ENCODE data around the gene CCDC97. TPM values are rescaled to one million over a fixed set of nuclear protein-coding genes. Genes with fewer than 3 reads are reported as not detected.
"Not testable (repeated sequence)": the region's sequence is repeated elsewhere in the genome, so short reads cannot be mapped to it uniquely, and the experiment has no call there.

CCDC97 gene
- total RNA-seq, 1 experiment from 2014 or later: 23.0 TPM

DNA sequence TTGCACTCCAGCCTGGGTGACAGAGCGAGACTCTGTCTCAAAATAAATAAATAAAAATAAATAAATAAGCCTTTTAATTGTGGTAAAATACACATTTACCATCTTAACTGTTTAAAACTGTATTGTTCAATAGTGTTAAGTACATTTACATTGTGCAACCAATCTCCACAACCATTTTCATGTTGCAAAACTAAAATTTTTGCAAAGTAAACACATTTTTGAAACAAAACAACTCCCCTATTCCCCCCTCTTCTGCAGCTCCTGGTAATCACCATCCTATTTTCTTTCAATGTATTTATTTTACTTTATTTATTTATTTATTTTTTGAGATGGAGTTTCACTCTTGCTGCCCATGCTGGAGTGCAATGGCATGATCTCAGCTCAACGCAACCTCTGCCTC is 59.8 kb downstream of the CCDC97 start:
- ChIA-PET CTCF (no interaction called here), POLR2A (no interaction called here), RAD21 (ENCODE audit: low non-redundant PET in 1 of 2, low total read pairs in 2 of 2, uncharacterized antibody in 2 of 2, unreplicated experiment in 2 of 2) (no interaction called here)
- Histone ChIP-seq H3K4me1 (ENCODE audit: control insufficient read depth in 1 of 2, insufficient read depth in 2 of 2, low read length in 2 of 2) (peaks cover 5 to 32% of the 10 kb centered on the region in 2 experiments; a peak in 3 of 4 replicates), H3K27me3 (ENCODE audit: insufficient read depth, low read length) (no peaks in the 10 kb centered on the region), H3K27ac (ENCODE audit: low read depth, low read length) (no peak overlapping the region), H3K4me3 (replicated peaks in 1 of 2; ENCODE audit: low read depth in 1 of 2, low read length in 2 of 2) (no peak overlapping the region), H3K9me3 (ENCODE audit: control insufficient read depth in 1 of 2, insufficient read depth in 1 of 2, low read depth in 1 of 2, low read length in 2 of 2) (no peaks in the 10 kb centered on the region), H2AFZ (ENCODE audit: low read depth, low read length, poor library complexity, severe bottlenecking) (no peak overlapping the region), H4K20me1 (ENCODE audit: insufficient read depth) (no peaks in the 10 kb centered on the region), H3K4me2 (ENCODE audit: low read length) (no peak overlapping the region), H3K9ac (ENCODE audit: low read length) (no peak overlapping the region), H3K79me2 (ENCODE audit: insufficient read depth, low read length) (peaks cover 6% of the 10 kb centered on the region; the same call in 1 of the 2 replicates), H3K9me2 (ENCODE audit: insufficient read depth) (no peaks in the 10 kb centered on the region), H3K36me3 (ENCODE audit: control insufficient read depth in 1 of 2, insufficient read depth in 2 of 2, low read length in 2 of 2) (no peaks in the 10 kb centered on the region)
- TF ChIP-seq, protein P1, sequence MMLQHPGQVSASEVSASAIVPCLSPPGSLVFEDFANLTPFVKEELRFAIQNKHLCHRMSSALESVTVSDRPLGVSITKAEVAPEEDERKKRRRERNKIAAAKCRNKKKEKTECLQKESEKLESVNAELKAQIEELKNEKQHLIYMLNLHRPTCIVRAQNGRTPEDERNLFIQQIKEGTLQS (IDR thresholded peaks at IDR 0.05): no peak
- TF ChIP-seq, protein P2, sequence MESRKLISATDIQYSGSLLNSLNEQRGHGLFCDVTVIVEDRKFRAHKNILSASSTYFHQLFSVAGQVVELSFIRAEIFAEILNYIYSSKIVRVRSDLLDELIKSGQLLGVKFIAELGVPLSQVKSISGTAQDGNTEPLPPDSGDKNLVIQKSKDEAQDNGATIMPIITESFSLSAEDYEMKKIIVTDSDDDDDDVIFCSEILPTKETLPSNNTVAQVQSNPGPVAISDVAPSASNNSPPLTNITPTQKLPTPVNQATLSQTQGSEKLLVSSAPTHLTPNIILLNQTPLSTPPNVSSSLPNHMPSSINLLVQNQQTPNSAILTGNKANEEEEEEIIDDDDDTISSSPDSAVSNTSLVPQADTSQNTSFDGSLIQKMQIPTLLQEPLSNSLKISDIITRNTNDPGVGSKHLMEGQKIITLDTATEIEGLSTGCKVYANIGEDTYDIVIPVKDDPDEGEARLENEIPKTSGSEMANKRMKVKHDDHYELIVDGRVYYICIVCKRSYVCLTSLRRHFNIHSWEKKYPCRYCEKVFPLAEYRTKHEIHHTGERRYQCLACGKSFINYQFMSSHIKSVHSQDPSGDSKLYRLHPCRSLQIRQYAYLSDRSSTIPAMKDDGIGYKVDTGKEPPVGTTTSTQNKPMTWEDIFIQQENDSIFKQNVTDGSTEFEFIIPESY (IDR thresholded peaks at IDR 0.05; ENCODE audit: extremely low read depth, insufficient replicate concordance, low read length): no peak
- TF ChIP-seq YY1 (IDR thresholded peaks at IDR 0.05; ENCODE audit: extremely low read depth, insufficient replicate concordance, low read depth, low read length): no peak
- no peak for TF ChIP-seq FOSL1 (IDR thresholded peaks at IDR 0.05; ENCODE audit: low read depth)
- no peak for TF ChIP-seq EZH2phosphoT487 (IDR thresholded peaks at IDR 0.05; ENCODE audit: borderline replicate concordance)
- DNase-seq (ENCODE audit: low read depth, low spot score): no peak
- BruUV-seq (replicated peaks): no TSS peak
- ATAC-seq: no peak
- intact Hi-C loops (cut with micrococcal nuclease): no loop called here

DNA sequence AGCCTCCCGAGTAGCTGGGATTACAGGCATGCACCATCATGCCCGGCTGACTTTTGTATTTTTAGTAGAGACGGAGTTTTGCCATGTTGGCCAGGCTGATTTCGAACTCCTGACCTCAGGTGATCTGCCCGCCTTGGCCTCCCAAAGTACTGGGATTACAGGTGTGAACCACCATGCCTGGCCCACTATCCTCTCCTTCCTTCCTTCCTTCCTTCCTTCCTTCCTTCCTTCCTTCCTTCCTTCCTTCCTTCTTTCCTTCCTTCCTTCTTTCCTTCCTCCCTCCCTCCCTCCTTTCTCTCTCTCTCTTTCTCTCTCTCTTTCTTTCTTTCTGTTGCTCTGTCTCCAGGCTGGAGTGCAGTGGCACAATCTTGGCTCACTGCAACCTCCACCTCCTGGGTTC is 61.1 kb downstream of the CCDC97 start:
- ATAC-seq; H3K27me3 ChIP-seq (ENCODE audit: insufficient read depth, low read length); H3K9me2 ChIP-seq (ENCODE audit: insufficient read depth); H3K36me3 ChIP-seq (ENCODE audit: control insufficient read depth in 1 of 2, insufficient read depth in 2 of 2, low read length in 2 of 2); intact Hi-C loops (cut with micrococcal nuclease); H3K27ac ChIP-seq (ENCODE audit: low read depth, low read length); H3K4me2 ChIP-seq (ENCODE audit: low read length); DNase-seq (ENCODE audit: low read depth, low spot score); RAD21 ChIA-PET (ENCODE audit: low non-redundant PET in 1 of 2, low total read pairs in 2 of 2, uncharacterized antibody in 2 of 2, unreplicated experiment in 2 of 2); H3K9ac ChIP-seq (ENCODE audit: low read length); CTCF ChIA-PET; H3K4me3 ChIP-seq (replicated peaks in 1 of 2; ENCODE audit: low read depth in 1 of 2, low read length in 2 of 2); H4K20me1 ChIP-seq (ENCODE audit: insufficient read depth); H3K79me2 ChIP-seq (ENCODE audit: insufficient read depth, low read length); BruUV-seq (replicated peaks); H2AFZ ChIP-seq (ENCODE audit: low read depth, low read length, poor library complexity, severe bottlenecking); H3K9me3 ChIP-seq (ENCODE audit: control insufficient read depth in 1 of 2, insufficient read depth in 1 of 2, low read depth in 1 of 2, low read length in 2 of 2): not testable (repeated sequence)
- POLR2A ChIA-PET: interaction anchor here (0.6 kb wide), 1 partner anchor 108 kb away, joined by 3 read pairs; no protein-coding TSS in a partner anchor
- H3K4me1 ChIP-seq (ENCODE audit: control insufficient read depth in 1 of 2, insufficient read depth in 2 of 2, low read length in 2 of 2): peaks cover under 1 to 21% of the 10 kb centered on the region in 2 experiments; a peak in 3 of 4 replicates

Data from HCT116 (cell line).